Pancreas (tissue), 10 donors: Measurements from ENCODE around the gene CTTNBP2. TPM values are rescaled to one million over a fixed set of nuclear protein-coding genes. Genes with fewer than 3 reads are reported as not detected.

Experiments
- ATAC-seq, 4 donors: fragments of 200-7000 bp; cut with Tn5 transposase; one replicate each; pipeline versions ENCODE4 v1.8.0 to v1.9.1; 2020; ENCODE audit warnings: mild to moderate bottlenecking in 4 of 4, moderate library complexity in 4 of 4
- DNase-seq, 6 donors: peaks; one replicate each; pipeline ENCODE4 v3.0.0-alpha.2; 2020
- FAIRE-seq: peaks from 2 replicates; lab custom pipeline; 2012; peaks lifted over from hg19 to GRCh38; lab: Jason Lieb, UNC
- H3K27ac ChIP-seq, 4 donors: fragments of 200-600 bp; sonication (generic); 1 replicate in 3 of 4; 2 replicates in 1 of 4; pipeline versions ENCODE4 v1.5.0 to v1.8.0; 2020
- H3K27me3 ChIP-seq, 4 donors: fragments of 200-600 bp; one replicate each; pipeline ENCODE4 v1.8.0; 2021
- H3K36me3 ChIP-seq, 3 donors: fragments of 200-600 bp; sonication (generic) in 1 of 3; one replicate each; pipeline versions ENCODE4 v1.5.0 to v1.8.0; 2020 to 2021
- H3K4me1 ChIP-seq, 3 donors: fragments of 200-600 bp; one replicate each; pipeline ENCODE4 v1.8.0; 2021
- H3K4me3 ChIP-seq, 4 donors: fragments of 200-600 bp; sonication (generic) in 2 of 4; one replicate each; pipeline versions ENCODE4 v1.5.0 to v1.8.0; 2020 to 2021
- H3K9me3 ChIP-seq, 4 donors: fragments of 200-600 bp; one replicate each; pipeline ENCODE4 v1.8.0; 2021
- CTCF ChIP-seq, 4 donors: fragments of 200-600 bp; sonication (generic) in 3 of 4; IDR thresholded peaks; one replicate each; pipeline versions ENCODE4 v1.5.0 to v1.8.0; 2021; ENCODE audit warnings: antibody characterized with exemption in 4 of 4
- WGBS, 2 donors: extraction: QIAGEN DNeasy Blood & Tissue Kit; methylation state at CpG; one replicate each; pipeline ENCODE4 v1.1.7; 2013; 5-methylcytosine and 5-hydroxymethylcytosine counted together
- intact Hi-C, 3 donors: fragments of 100-400 bp; cut with DNase I; formaldehyde crosslinking; loops; one replicate each; pipeline versions ENCODE4 v1.11.1 to v1.14.2; 2022
- polyA plus RNA-seq, 2 donors: library from polyadenylated mRNA; stranded (reverse); fragments of 200-250 nt; gene quantifications; one replicate each; pipeline ENCODE4 v1.2.3, GENCODE V29; 2013
- total RNA-seq, 6 donors: library from RNA; stranded (reverse); fragmentation: NEBNext Ultra II Directional in 4 of 6; extraction: Animal tissue kit (Norgen Biotek cat#: 25700) in 4 of 6; gene quantifications; one replicate each; pipeline versions ENCODE4 v1.2.1 to v1.2.4, GENCODE V29; 2021 to 2023
- donor health status: healthy with polysubstance abuse.
- donor health status: DM: no; HTN: no; CAD: no; lungs with moderate emphysema.
- donor health status: DM: no; HTN: no; CAD: no.
- donor health status: control.
- donor health status: control.
- donor health status: Bipolar disorder and iron deficiency.
- donor health status: DM: yes; HTN: yes; CAD: no.
- donor health status: DM: no; HTN: no; CAD: no.
- donor health status: DM: no; HTN: no; CAD: no.
- donor health status: DM: yes; HTN: yes; CAD: no.

CTTNBP2 gene
- total and polyA plus RNA-seq, 8 donors, result 4.8 to 15.4 (median 10.5) TPM

GRCh38 chr7:117704063-117704462 lies 169.2 kb downstream of the CTTNBP2 start:
- Histone ChIP-seq H3K4me3 (no peak overlapping the region), H3K36me3 (no peaks in the 10 kb centered on the region), H3K9me3 (no peaks in the 10 kb centered on the region), H3K4me1 (no peaks in the 10 kb centered on the region), H3K27me3 (no peaks in the 10 kb centered on the region), H3K27ac (no peak overlapping the region)
- ATAC-seq (no peak), DNase-seq (no peak), FAIRE-seq (no peak)
- intact Hi-C loops, result no loop called here
- WGBS, 2 donors, result 64 to 72% methylated on average over 3 of the region's 3 CpGs
- no peak for TF ChIP-seq CTCF (IDR thresholded peaks at IDR 0.05)

- H3K4me1 ChIP-seq, result no peaks in the 10 kb centered on the region
- FAIRE-seq (no peak), DNase-seq (no peak), ATAC-seq (no peak)
- intact Hi-C loops, result no loop called here
- TF ChIP-seq CTCF (IDR thresholded peaks at IDR 0.05), result no peak
- no peak overlapping the region for H3K4me3 ChIP-seq
- H3K9me3 ChIP-seq, result no peaks in the 10 kb centered on the region
- WGBS, 2 donors, result 37 to 39% methylated on average over 2 of the region's 2 CpGs
- H3K27me3 ChIP-seq, result no peaks in the 10 kb centered on the region
- H3K27ac ChIP-seq, result no peak overlapping the region
- no peaks in the 10 kb centered on the region for H3K36me3 ChIP-seq
Measured at GRCh38 chr7:117698018-117698417, 175.2 kb downstream of the CTTNBP2 start.

GRCh38 chr7:117692338-117692737 lies 180.9 kb downstream of the CTTNBP2 start:
- no peak overlapping the region for H3K4me3 ChIP-seq
- ATAC-seq (no peak), FAIRE-seq (no peak), DNase-seq (no peak)
- no peaks in the 10 kb centered on the region for H3K9me3 ChIP-seq
- no peak overlapping the region for H3K27ac ChIP-seq
- WGBS, 2 donors, result 94 to 96% methylated on average over 7 of the region's 7 CpGs
- intact Hi-C loops, result no loop called here
- H3K27me3 ChIP-seq, result no peaks in the 10 kb centered on the region
- no peak for TF ChIP-seq CTCF (IDR thresholded peaks at IDR 0.05)
- H3K36me3 ChIP-seq, result no peaks in the 10 kb centered on the region
- H3K4me1 ChIP-seq, result no peaks in the 10 kb centered on the region

DNA sequence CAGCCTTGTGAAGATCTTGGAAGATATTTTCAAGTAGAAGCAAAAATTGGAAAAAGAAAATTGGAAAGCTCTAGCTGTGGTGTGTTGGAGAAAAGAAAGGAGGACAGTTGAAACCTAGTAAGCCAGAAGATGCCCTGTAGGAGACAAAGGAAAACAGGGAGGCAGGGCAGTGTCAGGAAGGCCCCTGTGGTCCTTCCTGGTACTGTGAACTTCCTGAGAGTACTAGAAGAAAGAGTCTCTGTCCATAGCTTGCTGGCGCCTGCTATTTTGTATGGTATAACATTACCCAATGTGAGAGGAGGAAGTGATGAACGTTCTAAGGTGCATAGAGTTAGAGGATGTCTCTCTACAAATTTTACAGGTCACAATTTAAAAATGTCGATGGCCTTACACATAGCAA lies 183.1 kb downstream of the CTTNBP2 start:
- FAIRE-seq (no peak), DNase-seq (no peak), ATAC-seq (no peak)
- Histone ChIP-seq H3K36me3 (no peaks in the 10 kb centered on the region), H3K9me3 (no peaks in the 10 kb centered on the region), H3K27ac (no peak overlapping the region), H3K4me3 (no peak overlapping the region), H3K4me1 (no peaks in the 10 kb centered on the region), H3K27me3 (no peaks in the 10 kb centered on the region)
- intact Hi-C loops, result no loop called here
- TF ChIP-seq CTCF (IDR thresholded peaks at IDR 0.05), result no peak
- WGBS, 2 donors, result 74 to 87% methylated on average over 3 of the region's 3 CpGs

GRCh38 chr7:117689406-117689805 lies 183.8 kb downstream of the CTTNBP2 start:
- ATAC-seq (no peak), FAIRE-seq (no peak), DNase-seq (no peak)
- intact Hi-C loops, result no loop called here
- H3K4me3 ChIP-seq, result no peak overlapping the region
- no peaks in the 10 kb centered on the region for H3K27me3 ChIP-seq
- no peaks in the 10 kb centered on the region for H3K9me3 ChIP-seq
- no peaks in the 10 kb centered on the region for H3K4me1 ChIP-seq
- no peaks in the 10 kb centered on the region for H3K36me3 ChIP-seq
- no peak overlapping the region for H3K27ac ChIP-seq
- no peak for TF ChIP-seq CTCF (IDR thresholded peaks at IDR 0.05)
